GM12801 (cell line): ENCODE data around the gene FKBP14.

Source experiments
- TF ChIP-seq, protein P1 (sequence below): IDR thresholded peaks from one replicate; pipeline ENCODE4 v1.5.1; 2011; ENCODE audit warnings: control low read depth; ENCODE audit not compliant: insufficient read length; ENCODE audit errors: extremely low read depth

FKBP14 gene

DNA sequence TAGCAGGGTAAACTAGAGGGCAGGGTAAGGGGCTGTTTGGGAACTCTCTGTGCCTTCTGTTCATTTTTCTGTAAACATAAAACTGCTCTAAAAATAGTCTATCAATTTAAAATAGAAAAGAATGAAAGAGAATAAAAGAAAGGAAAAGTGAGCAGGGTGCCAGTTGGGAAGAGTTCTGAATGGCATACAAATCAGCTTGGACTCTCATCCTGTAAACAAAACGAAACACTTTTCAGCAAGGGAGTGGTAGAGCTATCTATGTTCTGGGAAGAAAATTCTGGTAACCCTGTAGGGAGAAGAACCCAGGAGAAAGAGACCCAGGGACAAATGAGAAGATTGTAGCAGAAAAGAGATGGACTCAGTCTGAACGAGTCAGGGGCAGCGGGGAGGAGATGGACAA, 61.5 kb downstream of the FKBP14 start:
- TF ChIP-seq, protein P1, sequence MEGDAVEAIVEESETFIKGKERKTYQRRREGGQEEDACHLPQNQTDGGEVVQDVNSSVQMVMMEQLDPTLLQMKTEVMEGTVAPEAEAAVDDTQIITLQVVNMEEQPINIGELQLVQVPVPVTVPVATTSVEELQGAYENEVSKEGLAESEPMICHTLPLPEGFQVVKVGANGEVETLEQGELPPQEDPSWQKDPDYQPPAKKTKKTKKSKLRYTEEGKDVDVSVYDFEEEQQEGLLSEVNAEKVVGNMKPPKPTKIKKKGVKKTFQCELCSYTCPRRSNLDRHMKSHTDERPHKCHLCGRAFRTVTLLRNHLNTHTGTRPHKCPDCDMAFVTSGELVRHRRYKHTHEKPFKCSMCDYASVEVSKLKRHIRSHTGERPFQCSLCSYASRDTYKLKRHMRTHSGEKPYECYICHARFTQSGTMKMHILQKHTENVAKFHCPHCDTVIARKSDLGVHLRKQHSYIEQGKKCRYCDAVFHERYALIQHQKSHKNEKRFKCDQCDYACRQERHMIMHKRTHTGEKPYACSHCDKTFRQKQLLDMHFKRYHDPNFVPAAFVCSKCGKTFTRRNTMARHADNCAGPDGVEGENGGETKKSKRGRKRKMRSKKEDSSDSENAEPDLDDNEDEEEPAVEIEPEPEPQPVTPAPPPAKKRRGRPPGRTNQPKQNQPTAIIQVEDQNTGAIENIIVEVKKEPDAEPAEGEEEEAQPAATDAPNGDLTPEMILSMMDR = no peak

GRCh38 chr7:29962035-29962434, 64.5 kb downstream of the FKBP14 start:
- TF ChIP-seq, protein P1 = no peak
